ENCODE measurements around the gene OSGEPL1. TPM values are rescaled to one million over a fixed set of nuclear protein-coding genes. Genes with fewer than 3 reads are reported as not detected.

Gene OSGEPL1
- total RNA-seq: 18.8 TPM

GRCh38 chr2:189762551-189763298, at the start of gene OSGEPL1:
OSGEPL1 (minus strand) TSS chr2:189762792; CDS start chr2:189761640, 1,152 bp downstream.

GRCh38 chr2:189783927-189784867, 21.6 kb upstream of the OSGEPL1 start, which contains the start of the genes ORMDL1 and PMS1:
ORMDL1 (minus strand) TSS chr2:189784339; CDS start chr2:189782595, 1,744 bp downstream.
PMS1 (plus strand) TSS chr2:189784450; CDS start chr2:189791810, 7,360 bp downstream.

Other genes starting within 250 kb of the OSGEPL1 start
- 17.2 TPM for gene SLC40A1, start 182.0 kb downstream of the OSGEPL1 start, total RNA-seq
- 102 TPM for gene ASNSD1, start 101.3 kb downstream of the OSGEPL1 start, total RNA-seq
- gene ANKAR, start 88.1 kb downstream of the OSGEPL1 start, total RNA-seq: 45.1 TPM
- 77.0 TPM for gene ORMDL1, start 21.5 kb upstream of the OSGEPL1 start, total RNA-seq
- gene PMS1, start 21.7 kb upstream of the OSGEPL1 start, total RNA-seq: 76.1 TPM